ENCODE results near the gene UQCRH.
"Not testable (repeated sequence)": the region's sequence is repeated elsewhere in the genome, so short reads cannot be mapped to it uniquely, and the experiment has no call there.

Gene UQCRH

GRCh38 chr1:46325285-46326076 is 22.0 kb downstream of the UQCRH start:
- peak overlapping the region; percentile 38 for H3K4me3 ChIP-seq (ENCODE audit: low read depth, low read length)
- DNase-seq (ENCODE audit: low read depth): not testable (repeated sequence)

DNA sequence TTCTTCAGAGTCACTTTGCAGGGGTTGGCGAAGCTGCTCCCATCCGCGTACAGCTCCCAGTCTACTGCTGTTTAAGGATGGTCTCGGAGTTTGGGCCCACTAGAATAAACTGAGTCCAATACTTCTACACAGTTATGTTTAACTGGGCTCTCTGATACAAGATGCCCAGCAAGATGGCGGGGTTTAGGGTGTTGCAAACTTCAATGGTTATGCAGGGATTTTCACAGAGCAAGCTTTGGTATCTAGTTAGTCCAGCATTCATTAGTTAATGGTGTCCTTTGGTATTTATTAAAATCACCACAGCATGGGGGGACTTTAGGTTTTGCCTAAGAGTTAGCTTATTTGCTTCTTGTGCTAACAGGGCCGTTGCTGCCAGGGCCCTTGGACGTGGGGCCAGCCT is 24.7 kb downstream of the UQCRH start:
- H3K4me3 ChIP-seq (ENCODE audit: low read depth, low read length): peak overlapping the region; percentile 10
- not testable (repeated sequence) for DNase-seq (ENCODE audit: low read depth)

GRCh38 chr1:46329807-46330206 is 26.3 kb downstream of the UQCRH start:
- H3K4me3 ChIP-seq (ENCODE audit: low read depth, low read length): peak overlapping the region; percentile 85
- not testable (repeated sequence) for DNase-seq (ENCODE audit: low read depth)

GRCh38 chr1:46330381-46330780 is 26.9 kb downstream of the UQCRH start:
- H3K4me3 ChIP-seq (ENCODE audit: low read depth, low read length): peak overlapping the region; percentile 85
- not testable (repeated sequence) for DNase-seq (ENCODE audit: low read depth)

- not testable (repeated sequence) for DNase-seq (ENCODE audit: low read depth)
- H3K4me3 ChIP-seq (ENCODE audit: low read depth, low read length): peak overlapping the region; percentile 85
Observed at GRCh38 chr1:46331786-46332540, 28.5 kb downstream of the UQCRH start.

GRCh38 chr1:46333300-46334029 is 30.0 kb downstream of the UQCRH start:
- peak overlapping the region; percentile 51 for H3K4me3 ChIP-seq (ENCODE audit: low read depth, low read length)
- peak; percentile 54 for TF ChIP-seq CTCF (IDR thresholded peaks at IDR 0.05; ENCODE audit: low read depth, low read length, missing control alignments)
- peak; percentile 84 for DNase-seq (ENCODE audit: low read depth)

DNA sequence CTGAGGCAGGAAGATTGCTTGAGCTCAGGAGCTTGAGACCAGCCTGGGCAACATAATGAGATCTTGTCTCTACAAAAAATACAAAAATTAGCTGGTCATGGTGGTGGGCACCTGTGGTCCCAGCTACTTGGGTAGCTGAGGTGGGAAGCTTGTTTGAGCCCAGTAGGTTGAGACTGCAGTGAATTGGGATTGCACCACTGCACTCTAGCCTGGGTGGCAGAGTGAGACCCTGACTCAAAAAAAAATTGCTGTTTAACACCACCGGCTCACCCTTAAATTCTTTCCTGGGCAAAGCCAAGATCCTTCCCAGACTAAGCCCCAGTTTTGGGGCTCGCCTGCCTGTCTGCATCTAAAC is 30.5 kb downstream of the UQCRH start:
- no peak for TF ChIP-seq CTCF (IDR thresholded peaks at IDR 0.05; ENCODE audit: low read depth, low read length, missing control alignments)
- no peak overlapping the region for H3K4me3 ChIP-seq (ENCODE audit: low read depth, low read length)
- no peak for DNase-seq (ENCODE audit: low read depth)

GRCh38 chr1:46335081-46335480 is 31.6 kb downstream of the UQCRH start:
- no peak overlapping the region for H3K4me3 ChIP-seq (ENCODE audit: low read depth, low read length)
- no peak for DNase-seq (ENCODE audit: low read depth)
- TF ChIP-seq CTCF (IDR thresholded peaks at IDR 0.05; ENCODE audit: low read depth, low read length, missing control alignments): no peak

GRCh38 chr1:46337409-46337808 is 33.9 kb downstream of the UQCRH start:
- not testable (repeated sequence) for H3K4me3 ChIP-seq (ENCODE audit: low read depth, low read length); DNase-seq (ENCODE audit: low read depth)
